GM12878 (cell line): ENCODE results near the gene PMEL. TPM values are rescaled to one million over a fixed set of nuclear protein-coding genes. Genes with fewer than 3 reads are reported as not detected.

Experiments
- CREB1 ChIP-seq: IDR thresholded peaks from 2 replicates; pipeline ENCODE4 v1.6.1; 2012; ENCODE audit warnings: low read depth, mild to moderate bottlenecking, inconsistent platforms
- FOS ChIP-seq: IDR thresholded peaks from 3 replicates; pipeline ENCODE4 v1.6.1; 2011; ENCODE audit warnings: borderline replicate concordance; ENCODE audit not compliant: insufficient read length; ENCODE audit errors: extremely low read depth
- GABPA ChIP-seq: IDR thresholded peaks from 2 replicates; pipeline ENCODE4 v1.6.1; 2014; ENCODE audit warnings: antibody characterized with exemption, low read depth, mild to moderate bottlenecking, inconsistent platforms
- HDAC2 ChIP-seq: fragments of 200-600 bp; sonication (generic); IDR thresholded peaks from 2 replicates; pipeline ENCODE4 v1.6.1; 2017
- MEF2A ChIP-seq: IDR thresholded peaks from 2 replicates; pipeline ENCODE4 v1.6.1; 2011; ENCODE audit warnings: low read depth, mild to moderate bottlenecking, low read length, moderate library complexity; ENCODE audit not compliant: insufficient read depth
- MEF2B ChIP-seq: fragments of 450-650 bp; IDR thresholded peaks from 2 replicates; pipeline ENCODE4 v1.6.1; 2018; ENCODE audit warnings: mild to moderate bottlenecking, moderate library complexity; ENCODE audit not compliant: partially characterized antibody, poor library complexity, severe bottlenecking
- NFYB ChIP-seq: IDR thresholded peaks from 2 replicates; pipeline ENCODE4 v1.6.1; 2011; ENCODE audit warnings: low read depth, mild to moderate bottlenecking, low read length, improper control_type of control experiment, moderate library complexity; ENCODE audit not compliant: insufficient read depth
- PAX5 ChIP-seq: IDR thresholded peaks from 2 replicates; pipeline ENCODE4 v1.6.1; 2011; ENCODE audit warnings: low read depth, low read length, borderline replicate concordance
- PAX8 ChIP-seq: fragments of 450-650 bp; IDR thresholded peaks from 2 replicates; pipeline ENCODE4 v1.6.1; 2017; ENCODE audit warnings: mild to moderate bottlenecking, moderate library complexity
- POLR2AphosphoS5 ChIP-seq: IDR thresholded peaks from 2 replicates; pipeline ENCODE4 v1.6.1; 2011; ENCODE audit warnings: mild to moderate bottlenecking, low read length, inconsistent platforms
- RUNX3 ChIP-seq: IDR thresholded peaks from 2 replicates; pipeline ENCODE4 v1.6.1; 2012; ENCODE audit warnings: low read length, inconsistent platforms
- SMAD1 ChIP-seq: fragments of 450-650 bp; IDR thresholded peaks from 2 replicates; pipeline ENCODE4 v1.6.1; 2018; ENCODE audit warnings: mild to moderate bottlenecking, low read depth; ENCODE audit not compliant: partially characterized antibody
- SMAD5 ChIP-seq: IDR thresholded peaks from 2 replicates; pipeline ENCODE4 v1.6.1; 2016; ENCODE audit warnings: antibody characterized with exemption, low read depth
- SUPT20H ChIP-seq: IDR thresholded peaks from 2 replicates; pipeline ENCODE4 v1.6.1; 2011; ENCODE audit warnings: low read depth, mild to moderate bottlenecking, low read length, moderate library complexity, borderline replicate concordance; ENCODE audit not compliant: control insufficient read depth
- YBX1 ChIP-seq: fragments of 450-650 bp; IDR thresholded peaks from 2 replicates; pipeline ENCODE4 v1.6.1; 2016; ENCODE audit warnings: antibody characterized with exemption
- polyA plus RNA-seq, 11 experiments: library from polyadenylated mRNA; depleted of rRNA in 4 of 11; unstranded in 6 of 11; stranded (reverse) in 5 of 11; fragments of >200 nt; fragmentation: Nextera tagmentation in 4 of 11; fragmentation: Illumina TruSeq in 1 of 11; extraction: Ambion mirVana in 4 of 11; extraction: Trizol in 1 of 11; gene quantifications; 1 replicate in 1 of 11; 2 replicates in 10 of 11; pipeline versions ENCODE4 v1.2.1 to v1.2.3, GENCODE V29; 2011 to 2016; ENCODE audit warnings: inconsistent platforms in 2 of 11, missing spikeins in 2 of 11, low read depth in 1 of 11
- total RNA-seq, 4 experiments: library from RNA; depleted of rRNA in 3 of 4; stranded (reverse); fragments of >200 nt in 3 of 4; fragmentation: Illumina TruSeq in 1 of 4; extraction: Trizol in 1 of 4; gene quantifications; 2 replicates each; pipeline versions ENCODE4 v1.2.1 to v1.2.3, GENCODE V29; 2013 to 2021
- TF ChIP-seq, protein P1 (sequence below): fragments of 150-350 bp; IDR thresholded peaks from 2 replicates; pipeline ENCODE4 v1.6.1; 2014; ENCODE audit warnings: mild to moderate bottlenecking, low read depth, low read length
- TF ChIP-seq, protein P2 (sequence below): fragments of 450-650 bp; IDR thresholded peaks from 2 replicates; pipeline ENCODE4 v1.6.1; 2017; ENCODE audit warnings: low read depth, mild to moderate bottlenecking, moderate library complexity
- TF ChIP-seq, protein P3 (sequence below): fragments of 450-650 bp; IDR thresholded peaks from 2 replicates; pipeline ENCODE4 v1.6.1; 2018; ENCODE audit warnings: mild to moderate bottlenecking, low read depth, moderate library complexity; ENCODE audit not compliant: partially characterized antibody
- TF ChIP-seq, protein P4 (sequence below): fragments of 450-650 bp; IDR thresholded peaks from 2 replicates; pipeline ENCODE4 v1.6.1; 2017; ENCODE audit warnings: mild to moderate bottlenecking, moderate library complexity

PMEL gene
- total and polyA plus RNA-seq, 10 of the 15 experiments (the other 5 are each of a cell fraction or from before 2014, with no cell fraction given) = 0.32 to 1.6 (median 0.56) TPM

DNA sequence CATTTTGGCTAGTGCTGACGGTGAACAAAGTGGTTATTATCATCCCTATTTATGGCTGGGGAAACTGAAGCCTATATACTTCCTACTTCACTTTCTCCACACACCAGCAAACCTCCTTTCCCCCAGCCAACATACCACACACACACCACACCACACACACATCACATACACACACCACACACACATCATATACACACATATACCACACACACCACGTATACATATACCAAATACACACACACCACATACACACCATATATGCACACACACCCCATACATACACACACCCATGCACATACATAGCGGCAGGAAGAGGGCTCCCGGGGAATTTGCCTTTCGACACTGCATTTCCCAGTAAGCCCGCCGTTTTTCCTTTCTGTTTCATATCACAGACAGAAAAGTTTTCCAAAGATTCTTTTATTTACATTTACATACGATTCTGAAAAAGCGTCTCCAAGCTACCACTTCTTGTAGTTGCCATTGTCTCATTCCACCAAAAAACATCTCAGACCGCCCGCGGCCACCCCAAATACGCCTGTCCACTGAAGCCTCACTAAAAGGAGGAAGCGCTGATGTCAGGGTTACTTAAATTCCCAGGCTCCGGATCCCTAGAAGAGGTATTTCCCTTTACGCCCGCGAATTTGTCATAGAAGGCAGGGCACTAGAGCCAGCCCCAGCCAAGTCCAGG lies 7.2 kb upstream of the PMEL start (continued):
- TF ChIP-seq MEF2A (no peak), POLR2AphosphoS5 (0 out of 2 replicates have a peak, but pooled peaks have one; percentile 23), SMAD1 (peak; percentile 61), FOS (no peak), HDAC2 (no peak), SMAD5 (0 out of 2 replicates have a peak, but pooled peaks have one; percentile 44), MEF2B (no peak), PAX5 (0 out of 2 replicates have a peak, but pooled peaks have one; percentile 34), NFYB (no peak), CREB1 (no peak), GABPA (no peak), PAX8 (peak; percentile 98), YBX1 (no peak), SUPT20H (no peak), RUNX3 (peak; percentile 72)
- TF ChIP-seq, protein P1, sequence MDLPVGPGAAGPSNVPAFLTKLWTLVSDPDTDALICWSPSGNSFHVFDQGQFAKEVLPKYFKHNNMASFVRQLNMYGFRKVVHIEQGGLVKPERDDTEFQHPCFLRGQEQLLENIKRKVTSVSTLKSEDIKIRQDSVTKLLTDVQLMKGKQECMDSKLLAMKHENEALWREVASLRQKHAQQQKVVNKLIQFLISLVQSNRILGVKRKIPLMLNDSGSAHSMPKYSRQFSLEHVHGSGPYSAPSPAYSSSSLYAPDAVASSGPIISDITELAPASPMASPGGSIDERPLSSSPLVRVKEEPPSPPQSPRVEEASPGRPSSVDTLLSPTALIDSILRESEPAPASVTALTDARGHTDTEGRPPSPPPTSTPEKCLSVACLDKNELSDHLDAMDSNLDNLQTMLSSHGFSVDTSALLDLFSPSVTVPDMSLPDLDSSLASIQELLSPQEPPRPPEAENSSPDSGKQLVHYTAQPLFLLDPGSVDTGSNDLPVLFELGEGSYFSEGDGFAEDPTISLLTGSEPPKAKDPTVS = no peak
- TF ChIP-seq, protein P2, sequence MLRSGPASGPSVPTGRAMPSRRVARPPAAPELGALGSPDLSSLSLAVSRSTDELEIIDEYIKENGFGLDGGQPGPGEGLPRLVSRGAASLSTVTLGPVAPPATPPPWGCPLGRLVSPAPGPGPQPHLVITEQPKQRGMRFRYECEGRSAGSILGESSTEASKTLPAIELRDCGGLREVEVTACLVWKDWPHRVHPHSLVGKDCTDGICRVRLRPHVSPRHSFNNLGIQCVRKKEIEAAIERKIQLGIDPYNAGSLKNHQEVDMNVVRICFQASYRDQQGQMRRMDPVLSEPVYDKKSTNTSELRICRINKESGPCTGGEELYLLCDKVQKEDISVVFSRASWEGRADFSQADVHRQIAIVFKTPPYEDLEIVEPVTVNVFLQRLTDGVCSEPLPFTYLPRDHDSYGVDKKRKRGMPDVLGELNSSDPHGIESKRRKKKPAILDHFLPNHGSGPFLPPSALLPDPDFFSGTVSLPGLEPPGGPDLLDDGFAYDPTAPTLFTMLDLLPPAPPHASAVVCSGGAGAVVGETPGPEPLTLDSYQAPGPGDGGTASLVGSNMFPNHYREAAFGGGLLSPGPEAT = peak; percentile 71
- TF ChIP-seq, protein P3, sequence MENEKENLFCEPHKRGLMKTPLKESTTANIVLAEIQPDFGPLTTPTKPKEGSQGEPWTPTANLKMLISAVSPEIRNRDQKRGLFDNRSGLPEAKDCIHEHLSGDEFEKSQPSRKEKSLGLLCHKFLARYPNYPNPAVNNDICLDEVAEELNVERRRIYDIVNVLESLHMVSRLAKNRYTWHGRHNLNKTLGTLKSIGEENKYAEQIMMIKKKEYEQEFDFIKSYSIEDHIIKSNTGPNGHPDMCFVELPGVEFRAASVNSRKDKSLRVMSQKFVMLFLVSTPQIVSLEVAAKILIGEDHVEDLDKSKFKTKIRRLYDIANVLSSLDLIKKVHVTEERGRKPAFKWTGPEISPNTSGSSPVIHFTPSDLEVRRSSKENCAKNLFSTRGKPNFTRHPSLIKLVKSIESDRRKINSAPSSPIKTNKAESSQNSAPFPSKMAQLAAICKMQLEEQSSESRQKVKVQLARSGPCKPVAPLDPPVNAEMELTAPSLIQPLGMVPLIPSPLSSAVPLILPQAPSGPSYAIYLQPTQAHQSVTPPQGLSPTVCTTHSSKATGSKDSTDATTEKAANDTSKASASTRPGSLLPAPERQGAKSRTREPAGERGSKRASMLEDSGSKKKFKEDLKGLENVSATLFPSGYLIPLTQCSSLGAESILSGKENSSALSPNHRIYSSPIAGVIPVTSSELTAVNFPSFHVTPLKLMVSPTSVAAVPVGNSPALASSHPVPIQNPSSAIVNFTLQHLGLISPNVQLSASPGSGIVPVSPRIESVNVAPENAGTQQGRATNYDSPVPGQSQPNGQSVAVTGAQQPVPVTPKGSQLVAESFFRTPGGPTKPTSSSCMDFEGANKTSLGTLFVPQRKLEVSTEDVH = peak; percentile 50
- TF ChIP-seq, protein P4, sequence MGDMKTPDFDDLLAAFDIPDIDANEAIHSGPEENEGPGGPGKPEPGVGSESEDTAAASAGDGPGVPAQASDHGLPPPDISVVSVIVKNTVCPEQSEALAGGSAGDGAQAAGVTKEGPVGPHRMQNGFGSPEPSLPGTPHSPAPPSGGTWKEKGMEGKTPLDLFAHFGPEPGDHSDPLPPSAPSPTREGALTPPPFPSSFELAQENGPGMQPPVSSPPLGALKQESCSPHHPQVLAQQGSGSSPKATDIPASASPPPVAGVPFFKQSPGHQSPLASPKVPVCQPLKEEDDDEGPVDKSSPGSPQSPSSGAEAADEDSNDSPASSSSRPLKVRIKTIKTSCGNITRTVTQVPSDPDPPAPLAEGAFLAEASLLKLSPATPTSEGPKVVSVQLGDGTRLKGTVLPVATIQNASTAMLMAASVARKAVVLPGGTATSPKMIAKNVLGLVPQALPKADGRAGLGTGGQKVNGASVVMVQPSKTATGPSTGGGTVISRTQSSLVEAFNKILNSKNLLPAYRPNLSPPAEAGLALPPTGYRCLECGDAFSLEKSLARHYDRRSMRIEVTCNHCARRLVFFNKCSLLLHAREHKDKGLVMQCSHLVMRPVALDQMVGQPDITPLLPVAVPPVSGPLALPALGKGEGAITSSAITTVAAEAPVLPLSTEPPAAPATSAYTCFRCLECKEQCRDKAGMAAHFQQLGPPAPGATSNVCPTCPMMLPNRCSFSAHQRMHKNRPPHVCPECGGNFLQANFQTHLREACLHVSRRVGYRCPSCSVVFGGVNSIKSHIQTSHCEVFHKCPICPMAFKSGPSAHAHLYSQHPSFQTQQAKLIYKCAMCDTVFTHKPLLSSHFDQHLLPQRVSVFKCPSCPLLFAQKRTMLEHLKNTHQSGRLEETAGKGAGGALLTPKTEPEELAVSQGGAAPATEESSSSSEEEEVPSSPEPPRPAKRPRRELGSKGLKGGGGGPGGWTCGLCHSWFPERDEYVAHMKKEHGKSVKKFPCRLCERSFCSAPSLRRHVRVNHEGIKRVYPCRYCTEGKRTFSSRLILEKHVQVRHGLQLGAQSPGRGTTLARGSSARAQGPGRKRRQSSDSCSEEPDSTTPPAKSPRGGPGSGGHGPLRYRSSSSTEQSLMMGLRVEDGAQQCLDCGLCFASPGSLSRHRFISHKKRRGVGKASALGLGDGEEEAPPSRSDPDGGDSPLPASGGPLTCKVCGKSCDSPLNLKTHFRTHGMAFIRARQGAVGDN = no peak
